Inflammatory macrophage treated with lipopolysaccharide for 4 hours (primary cell): ENCODE results near the gene DCC.

Experiments
- DNase-seq: peaks from one replicate; pipeline ENCODE4 v3.0.0-alpha.2; 2020

DCC gene

DNA sequence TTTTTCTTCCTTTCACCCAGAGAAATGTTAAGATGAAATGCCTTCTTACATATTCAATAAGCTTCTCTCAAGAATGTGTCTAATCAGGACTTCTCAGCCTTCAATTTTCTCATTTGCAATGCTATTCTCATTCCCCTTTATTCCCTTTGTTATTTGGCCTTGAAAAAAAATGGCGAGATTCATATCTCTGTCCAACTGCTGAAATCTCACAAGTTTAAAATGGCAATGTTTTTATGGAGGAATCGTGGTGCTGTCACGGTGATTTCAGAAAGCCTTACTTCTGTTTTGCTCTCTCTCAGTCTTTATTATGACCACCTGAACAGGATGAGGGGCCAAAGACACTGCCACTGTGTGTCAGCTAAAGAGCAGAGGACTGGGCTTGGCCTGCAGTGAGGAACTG is 928.5 kb downstream of the DCC start:
- no peak for DNase-seq

DNA sequence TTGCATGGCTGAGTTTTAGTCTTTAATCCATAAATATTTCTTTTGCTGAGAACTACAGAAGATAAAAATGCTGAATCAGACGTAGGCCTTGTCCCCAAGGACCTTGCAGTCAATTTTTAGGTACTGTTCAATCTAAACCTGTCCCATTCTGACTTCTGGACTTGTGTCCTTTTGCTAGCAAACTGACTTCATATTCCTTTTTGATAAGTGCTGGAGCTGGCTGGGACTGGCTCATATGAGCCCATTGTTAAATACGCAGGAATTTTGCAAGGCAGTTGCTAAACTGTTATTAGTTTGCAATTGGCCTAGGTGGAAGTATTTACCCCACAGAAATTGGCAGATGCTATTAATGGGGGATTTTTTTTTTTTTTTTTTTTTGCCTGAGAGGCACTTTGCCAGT is 941.4 kb downstream of the DCC start:
- no peak for DNase-seq

DNA sequence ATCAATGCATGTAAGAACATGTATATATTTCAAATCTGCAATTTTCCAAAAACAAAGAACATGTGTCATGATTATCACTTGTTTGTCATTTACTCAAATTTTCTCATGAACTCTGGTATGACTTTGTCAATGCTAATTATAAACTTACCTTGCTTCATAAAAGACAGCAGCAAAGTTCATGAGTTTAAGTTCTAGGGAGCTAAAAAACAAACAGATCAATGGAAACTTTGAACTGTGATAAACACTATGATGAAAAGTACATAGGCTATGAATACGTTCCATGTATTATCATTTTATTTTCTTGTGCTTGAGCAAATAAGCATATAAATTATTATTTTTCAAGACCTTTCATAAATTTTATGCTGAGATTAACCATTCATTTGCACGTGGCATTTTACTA is 943.7 kb downstream of the DCC start:
- DNase-seq, result no peak

DNA sequence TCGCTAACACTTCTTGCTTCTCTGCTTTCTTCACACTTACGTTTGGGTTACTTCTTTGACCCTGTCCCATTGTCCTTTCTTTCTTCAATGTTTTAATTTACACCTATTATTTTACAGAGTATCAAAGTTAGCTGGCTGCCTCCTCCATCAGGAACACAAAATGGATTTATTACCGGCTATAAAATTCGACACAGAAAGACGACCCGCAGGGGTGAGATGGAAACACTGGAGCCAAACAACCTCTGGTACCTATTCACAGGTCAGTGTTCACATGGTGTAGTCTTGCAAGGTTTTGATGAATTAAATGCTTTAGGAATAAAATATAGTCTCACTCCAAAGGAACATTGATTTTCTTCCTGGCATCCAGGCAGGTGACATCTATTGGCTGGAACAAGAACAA is 965.5 kb downstream of the DCC start:
- no peak for DNase-seq

DNA sequence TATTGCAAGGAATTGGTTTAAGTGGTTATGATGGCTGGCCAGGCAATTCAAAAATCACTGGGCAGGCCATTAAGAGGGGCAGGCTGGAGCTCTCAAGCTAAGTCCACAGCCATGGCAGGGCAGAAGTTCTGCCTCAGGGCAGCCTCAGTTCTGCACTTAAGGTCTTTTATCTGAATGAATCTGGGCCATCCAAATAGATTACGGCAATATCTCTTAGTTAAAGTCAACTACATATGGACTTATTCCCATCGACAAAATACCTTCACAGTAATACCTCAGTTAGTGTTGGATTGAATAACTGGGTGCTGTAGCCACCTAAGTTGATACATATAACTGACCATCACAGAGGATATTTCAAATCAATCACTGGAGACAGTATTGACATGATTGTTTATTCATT is 979.6 kb downstream of the DCC start:
- DNase-seq, result no peak

DNA sequence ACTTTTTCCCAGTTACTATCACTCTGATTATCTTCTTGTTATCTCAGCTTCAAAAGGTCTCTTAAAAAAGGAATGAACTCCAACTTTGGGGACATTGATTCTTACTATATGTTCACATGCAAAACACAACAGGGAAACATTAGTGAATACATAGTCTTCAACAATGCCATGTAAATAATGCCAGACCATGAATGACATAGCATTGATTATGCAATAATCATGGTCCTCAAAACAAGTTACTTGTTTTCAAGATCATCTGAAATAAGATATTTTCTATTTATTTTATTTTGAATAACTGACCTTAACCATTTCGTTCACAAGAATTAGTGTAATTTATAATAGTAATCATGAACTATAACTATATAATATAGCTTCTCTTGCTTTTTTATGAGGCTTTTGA is 982.2 kb downstream of the DCC start:
- no peak for DNase-seq

DNA sequence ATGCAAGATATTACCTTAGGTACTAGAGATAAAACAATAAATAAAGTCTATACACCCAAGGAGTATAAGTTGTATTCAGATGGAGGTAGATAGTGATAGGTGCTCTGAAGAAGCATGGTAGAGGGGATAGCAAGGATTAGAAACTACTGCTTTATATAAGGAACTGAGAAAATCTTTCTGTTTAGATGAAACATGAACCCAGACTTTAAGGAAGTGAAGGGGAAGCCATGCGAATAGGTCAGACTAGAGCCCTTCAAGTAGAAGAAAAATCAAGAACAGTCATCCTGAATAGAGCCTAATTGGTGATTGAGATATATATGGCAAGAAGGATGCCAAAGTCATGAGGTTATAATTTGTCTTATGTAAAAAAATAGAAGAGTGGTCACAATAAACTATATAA is 984.4 kb downstream of the DCC start:
- no peak for DNase-seq

DNA sequence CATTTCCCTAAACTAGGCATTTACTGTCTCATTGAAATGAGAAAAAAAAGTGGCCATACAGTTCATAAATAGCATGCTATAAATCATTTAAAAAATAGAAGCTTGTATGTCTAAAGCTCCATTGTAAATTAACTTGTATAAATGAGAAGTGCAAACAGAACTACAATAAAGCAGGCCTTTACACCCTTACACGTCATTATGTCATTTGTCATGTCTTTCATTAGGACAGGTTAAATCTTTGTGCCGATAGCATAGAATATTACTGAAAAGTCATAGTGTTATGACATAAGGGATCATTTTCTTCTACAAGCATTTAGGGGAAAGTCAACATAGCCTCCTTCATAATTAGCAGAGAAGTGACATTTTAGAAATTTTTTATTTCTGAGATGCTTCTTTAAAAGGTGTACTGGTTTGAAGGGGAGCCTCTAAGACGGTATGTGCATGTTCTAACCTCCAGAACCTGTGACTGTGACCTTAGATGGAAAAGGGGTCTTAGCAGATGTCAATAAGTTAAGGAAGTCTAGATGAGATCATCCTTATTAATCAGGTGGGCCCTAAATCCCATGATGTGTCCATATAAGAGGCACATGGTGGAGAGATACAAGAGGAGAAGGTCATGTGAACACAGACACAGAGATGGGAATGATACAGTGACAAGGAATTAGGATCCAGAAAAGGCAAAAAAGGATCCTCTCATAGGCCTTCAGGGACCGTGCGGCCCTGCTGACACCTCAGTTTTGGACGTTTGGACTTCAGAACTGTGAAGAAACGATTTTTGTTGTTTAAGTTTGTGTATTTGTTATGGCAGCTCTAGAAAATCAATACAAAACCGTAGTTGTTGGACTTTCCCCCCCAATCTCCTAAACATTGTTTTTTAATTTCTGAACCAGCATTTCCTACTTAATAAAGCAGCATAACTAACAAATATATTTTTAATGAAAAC is 1020.8 kb downstream of the DCC start:
- no peak for DNase-seq

DNA sequence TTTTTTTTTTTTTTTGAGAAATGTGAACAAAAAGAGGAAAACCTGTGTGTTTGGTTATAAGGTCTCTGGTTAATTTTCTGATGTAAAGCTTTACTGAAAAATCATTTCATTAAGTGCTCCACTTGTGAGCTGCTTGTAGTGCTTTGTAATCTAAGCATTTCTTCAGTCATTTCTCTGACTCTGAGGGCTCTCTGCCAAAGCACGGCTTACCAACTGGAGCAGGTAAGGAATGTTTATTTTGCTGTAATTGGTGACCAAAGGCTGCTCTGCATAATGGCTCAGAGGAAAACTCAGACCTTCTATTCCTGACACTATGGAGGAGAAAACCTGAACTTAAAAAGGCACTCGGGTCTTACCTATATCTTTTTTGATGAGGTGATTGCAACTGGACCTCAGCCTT is 1035.6 kb downstream of the DCC start:
- no peak for DNase-seq

DNA sequence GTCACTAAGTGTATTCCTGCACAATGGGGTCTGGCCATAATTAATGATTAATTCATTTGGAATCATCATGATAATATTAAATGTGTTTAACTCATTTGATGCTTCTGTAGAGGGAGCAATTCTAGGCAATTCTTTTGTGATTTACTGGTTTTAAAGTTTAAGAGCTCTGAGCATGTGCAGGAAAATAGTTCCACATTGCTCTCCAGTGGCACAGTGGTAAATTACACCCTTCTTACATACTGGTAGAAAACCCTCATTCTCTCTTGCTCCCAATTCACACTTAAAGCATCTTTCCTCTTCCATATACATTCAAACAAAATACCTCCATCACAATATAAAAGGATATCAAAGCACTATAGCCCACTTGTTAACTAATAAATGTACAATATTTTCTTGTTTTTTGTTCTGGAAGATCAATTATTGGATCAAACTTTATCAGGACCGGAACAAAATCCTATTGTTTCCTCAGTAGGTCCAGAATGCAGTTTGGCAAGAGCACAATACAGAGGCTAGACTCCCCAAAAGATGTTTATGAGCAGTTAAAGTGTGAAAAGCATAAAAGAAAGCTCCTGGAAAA is 1040.2 kb downstream of the DCC start:
- peak; percentile 2 for DNase-seq

DNA sequence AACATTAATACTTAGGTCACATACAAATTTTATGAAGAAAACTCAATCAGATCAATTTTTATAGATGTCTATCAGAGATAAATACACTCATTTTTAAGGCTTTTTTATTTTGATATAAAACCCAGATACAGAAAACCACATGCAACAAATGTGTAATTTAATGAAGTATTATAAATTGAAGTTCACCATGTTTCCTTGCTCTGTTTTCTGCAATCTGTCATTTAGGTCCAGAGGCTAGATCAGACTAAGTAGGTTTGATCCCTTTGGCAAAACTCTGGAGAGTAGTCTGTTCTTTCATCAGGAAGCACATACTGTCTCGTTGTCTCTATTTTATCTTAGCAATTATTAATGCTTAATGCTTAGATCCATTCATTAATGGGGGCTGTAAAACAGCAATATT is 1042.9 kb downstream of the DCC start:
- no peak for DNase-seq

DNA sequence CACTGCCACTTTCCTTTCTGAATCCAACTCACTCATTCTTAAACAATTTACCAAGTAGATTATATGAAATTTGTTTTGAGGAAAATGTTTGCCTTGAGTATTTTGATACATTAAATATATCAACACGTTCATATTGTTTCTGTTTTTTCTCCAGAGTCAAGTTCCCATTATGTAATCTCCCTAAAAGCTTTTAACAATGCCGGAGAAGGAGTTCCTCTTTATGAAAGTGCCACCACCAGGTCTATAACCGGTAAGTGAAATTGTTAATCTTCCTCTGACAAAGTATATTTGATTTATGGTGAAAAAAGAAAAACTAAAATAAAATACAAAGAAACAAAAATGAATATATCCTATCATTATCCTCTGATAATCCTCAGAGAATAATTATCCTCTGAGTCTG is 1045.9 kb downstream of the DCC start:
- no peak for DNase-seq

DNA sequence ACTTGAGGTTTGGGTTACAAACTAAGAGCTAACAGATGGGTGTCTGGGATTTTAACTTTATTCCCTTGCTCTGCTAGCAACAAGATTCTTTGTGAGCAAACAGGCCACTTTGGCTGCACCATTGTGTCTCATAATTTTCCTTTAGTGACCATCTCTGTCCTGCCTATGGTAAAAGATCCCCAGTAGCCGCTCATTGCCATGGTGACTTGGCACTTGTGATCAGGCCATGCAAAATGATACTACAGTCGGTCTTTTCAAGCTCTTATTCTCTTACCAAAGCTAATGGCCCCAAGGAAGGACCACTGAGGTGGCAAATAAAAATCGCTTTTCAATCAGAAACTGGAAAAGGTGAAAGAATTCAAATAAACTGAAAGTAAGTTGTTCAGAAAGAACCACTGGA is 1047.6 kb downstream of the DCC start:
- DNase-seq, result no peak

DNA sequence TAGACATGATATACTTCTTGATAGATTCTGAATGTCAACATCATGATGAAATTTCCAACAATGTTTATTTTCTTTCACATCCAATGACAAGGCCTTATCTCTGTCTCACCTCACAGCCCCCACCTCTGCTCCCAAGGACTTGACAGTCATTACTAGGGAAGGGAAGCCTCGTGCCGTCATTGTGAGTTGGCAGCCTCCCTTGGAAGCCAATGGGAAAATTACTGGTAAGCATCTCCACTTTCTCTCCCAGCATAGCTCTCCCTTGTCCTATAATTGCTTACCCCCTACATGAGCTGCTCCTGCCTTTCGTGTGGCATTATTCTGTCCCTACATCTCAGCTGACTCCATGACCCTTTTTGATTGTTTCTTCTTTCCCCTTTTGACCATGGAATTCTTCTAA is 1062.7 kb downstream of the DCC start:
- DNase-seq, result no peak

DNA sequence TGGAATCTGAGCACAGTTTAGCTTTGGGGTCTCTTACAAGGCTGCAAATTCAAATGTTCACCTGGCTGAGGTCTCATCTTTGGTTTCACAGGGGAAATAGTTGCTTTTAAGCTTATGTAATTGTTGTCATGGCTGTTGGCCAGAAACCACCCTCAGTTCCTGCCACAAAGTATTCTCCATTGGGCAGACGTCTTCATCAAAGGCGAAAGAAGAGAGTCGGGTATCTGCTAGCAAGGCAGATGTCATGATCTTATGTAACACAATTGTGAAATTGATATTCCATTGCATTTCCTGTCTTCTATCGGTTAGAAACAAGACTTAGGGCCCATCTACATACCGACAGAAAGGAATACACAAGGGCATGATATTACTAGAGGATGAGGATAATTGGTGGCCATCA is 1068.3 kb downstream of the DCC start:
- no peak for DNase-seq

DNA sequence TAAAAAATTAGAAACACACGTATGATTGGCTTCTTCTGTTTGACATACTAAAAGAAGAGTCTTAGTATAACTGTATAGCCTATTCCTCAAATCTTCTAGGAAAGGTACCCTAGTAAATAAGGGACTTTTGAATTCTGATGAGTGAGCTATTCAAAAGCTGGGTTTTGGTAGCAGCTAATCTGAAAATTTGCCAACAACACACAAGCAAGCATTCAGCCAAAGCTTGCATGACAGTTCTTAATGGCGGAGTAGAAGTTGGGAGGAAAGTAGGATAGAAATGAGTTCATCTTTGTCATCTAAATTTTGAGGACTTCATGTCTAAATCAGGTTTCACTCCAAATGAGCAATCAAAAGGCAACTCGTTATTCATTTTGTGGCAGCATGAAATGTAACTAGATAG is 1071.5 kb downstream of the DCC start:
- DNase-seq, result no peak

DNA sequence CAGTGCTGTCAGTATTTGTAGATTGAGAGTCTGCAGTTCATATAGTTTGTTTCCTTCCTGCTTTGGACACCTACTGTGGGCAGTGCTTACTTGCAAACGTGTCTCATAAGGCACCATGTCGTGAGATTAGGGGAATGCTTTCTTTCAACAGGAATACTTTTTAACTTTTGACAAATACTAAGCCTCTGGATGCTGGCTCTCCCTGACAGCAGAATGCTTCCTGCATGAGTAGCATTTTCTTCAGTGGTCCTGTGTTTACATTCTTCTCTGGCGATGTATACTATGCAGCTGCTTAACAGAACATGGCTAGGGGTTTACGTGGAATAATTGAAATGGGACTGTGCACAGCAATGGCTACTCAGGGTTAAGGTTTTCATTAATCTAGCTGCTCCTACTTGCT is 1077.0 kb downstream of the DCC start:
- DNase-seq, result no peak

DNA sequence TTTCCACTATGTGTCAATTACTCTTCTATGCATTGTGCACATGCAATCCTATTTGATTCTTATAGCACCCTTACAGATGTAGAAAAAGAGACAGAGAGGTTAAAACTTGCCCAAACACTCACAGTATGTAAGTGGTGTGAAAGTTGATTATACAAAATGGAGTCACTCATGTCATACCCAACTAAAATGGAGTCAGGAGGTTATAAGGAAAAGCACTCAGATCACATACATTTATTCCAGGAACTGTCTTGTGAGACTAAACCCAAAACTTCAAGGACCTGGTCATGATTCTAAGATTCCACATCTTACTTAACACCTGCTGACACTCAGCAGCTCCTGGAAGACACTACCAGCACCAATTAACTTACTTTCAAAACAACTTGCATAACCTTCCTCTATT is 1081.9 kb downstream of the DCC start:
- no peak for DNase-seq

DNA sequence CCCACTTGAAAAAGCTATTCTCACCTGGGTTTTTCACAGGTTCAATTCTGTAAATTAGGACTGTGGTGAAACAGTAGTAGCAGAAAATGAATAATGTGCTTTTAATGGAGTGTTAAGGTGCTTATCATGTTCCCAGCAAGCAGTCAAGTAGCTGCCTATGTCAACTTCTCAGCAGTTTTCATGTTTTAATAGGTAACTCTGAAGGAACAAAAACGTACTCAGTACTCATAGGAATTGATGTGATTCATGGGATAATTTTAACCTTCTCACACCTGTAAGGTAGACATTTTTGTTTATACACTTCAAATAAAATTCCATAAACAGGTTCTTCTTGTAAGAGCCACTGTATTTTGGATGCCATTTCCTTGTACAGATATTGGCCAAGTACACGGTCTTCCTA is 1082.9 kb downstream of the DCC start:
- no peak for DNase-seq

DNA sequence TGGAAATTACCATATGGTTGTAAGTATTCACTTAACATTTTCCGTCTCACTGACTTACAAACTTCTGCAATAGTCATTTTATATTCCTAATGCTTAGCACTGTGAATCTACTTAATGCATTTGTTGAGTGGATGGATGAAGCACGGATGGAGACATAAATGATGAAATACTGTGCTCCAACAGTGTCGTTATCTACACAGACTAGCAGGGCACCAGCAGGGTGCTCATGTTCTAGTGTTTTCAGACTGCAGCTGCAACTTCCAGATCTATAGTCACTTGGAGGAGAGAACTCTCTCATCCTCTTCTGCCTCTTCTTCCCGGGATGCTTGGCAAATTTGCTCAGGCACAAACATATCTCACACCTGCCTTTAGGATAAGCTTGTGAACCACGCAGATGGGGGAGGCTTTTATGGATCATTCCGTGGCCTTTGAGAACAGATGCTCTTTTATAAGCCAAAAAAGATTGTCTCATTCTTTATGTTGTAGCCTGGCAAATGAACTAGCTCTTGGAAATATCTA is 1086.7 kb downstream of the DCC start:
- no peak for DNase-seq

DNA sequence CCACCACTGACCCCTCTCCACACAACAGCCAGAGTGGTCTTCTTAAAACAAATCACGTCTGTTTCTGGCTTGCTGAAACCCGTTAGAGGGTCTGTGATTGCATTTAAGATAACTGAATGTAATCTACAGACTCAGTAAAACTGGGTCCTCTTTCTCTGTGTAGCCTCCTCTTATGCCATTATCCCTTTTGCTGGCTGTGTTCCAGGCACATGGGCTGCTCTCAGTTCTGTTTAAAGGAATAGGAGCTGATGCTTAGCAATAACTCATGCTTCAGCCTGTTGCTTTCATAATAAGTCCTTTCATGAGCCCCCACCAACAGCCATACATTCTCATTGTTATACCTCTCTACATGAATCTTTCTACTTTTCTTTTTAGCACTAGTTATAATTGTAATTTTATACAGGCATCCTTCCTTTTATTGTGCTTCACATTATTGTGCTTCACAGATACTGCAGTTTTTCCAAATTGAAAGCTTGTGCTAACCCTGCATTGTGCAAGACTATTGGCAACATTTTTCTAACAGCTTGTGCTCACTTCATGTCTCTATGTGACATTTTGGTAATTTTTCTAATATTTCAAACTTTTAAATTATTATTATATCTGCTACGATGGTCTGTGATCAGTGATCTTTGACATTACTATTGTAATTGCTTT is 1101.9 kb downstream of the DCC start:
- DNase-seq, result no peak

DNA sequence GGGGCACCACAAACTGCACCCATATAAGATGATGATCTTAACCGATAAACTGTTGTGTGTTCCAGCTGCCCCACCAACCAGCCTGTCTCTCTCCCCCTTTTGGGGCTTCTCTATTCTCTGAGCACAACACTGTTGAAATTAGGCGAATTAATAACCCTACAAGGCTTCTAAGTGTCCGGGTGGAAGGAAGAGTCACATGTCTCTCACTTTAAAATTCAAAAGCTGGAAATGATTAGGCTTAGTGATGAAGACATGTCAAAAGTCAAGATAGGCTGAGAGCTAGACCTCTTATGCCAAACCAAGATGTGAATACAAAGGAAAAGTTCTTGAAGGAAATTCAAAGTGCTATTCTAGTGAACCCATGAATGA is 1102.4 kb downstream of the DCC start:
- DNase-seq, result no peak

DNA sequence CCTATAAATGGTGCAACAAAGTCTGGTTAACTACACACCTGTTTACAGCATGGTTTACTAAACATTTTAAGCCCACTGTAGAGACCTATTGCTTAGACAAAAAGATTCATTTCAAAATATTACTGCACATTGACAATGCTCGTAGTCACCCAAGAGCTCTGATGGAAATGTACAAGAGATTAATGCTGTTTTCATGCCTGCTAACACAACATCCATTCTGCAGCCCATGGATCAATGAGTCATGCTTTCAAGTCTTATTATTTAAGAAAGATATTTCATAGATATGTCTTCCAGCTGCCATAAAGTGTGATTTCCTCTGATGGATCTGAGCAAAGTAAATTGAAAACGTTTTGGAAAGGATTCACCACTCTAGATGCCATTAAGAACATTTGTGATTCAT is 1103.3 kb downstream of the DCC start:
- no peak for DNase-seq

DNA sequence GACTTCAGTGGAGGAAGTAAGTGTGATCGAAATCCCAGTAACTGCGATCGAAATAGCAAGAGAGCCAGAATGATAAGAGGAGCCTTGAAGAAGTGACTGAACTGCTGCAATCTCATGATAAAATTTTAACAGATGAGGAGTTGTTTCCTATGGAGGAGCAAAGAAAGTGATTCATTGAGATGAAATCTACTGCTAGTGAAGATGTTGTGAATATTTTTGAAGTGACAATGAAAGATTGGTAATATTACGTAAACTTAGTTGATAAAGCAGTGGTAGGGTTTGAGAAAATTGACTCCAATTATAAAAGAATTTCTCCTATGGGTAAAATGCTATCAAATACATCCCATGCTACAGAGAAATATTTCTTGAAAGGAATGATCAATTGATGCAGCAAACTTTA is 1103.8 kb downstream of the DCC start:
- DNase-seq, result no peak
